ENCODE results near the gene MYL4. TPM values are rescaled to one million over a fixed set of nuclear protein-coding genes. Genes with fewer than 3 reads are reported as not detected.

MYL4 gene
- polyA plus RNA-seq, 1 experiment, result 0.21 TPM

GRCh38 chr17:47193931-47194511, 15.1 kb upstream of the MYL4 start:
- no peak for TF ChIP-seq CTCF (IDR thresholded peaks at IDR 0.05; ENCODE audit: insufficient read depth, low read depth, low read length)
- no peaks in the 10 kb centered on the region for H3K36me3 ChIP-seq (ENCODE audit: control insufficient read depth, insufficient read depth, low read length)
- H3K4me3 ChIP-seq (ENCODE audit: low read depth, low read length), result no peak overlapping the region
- POLR2A ChIA-PET, result no interaction called here
- H3K27me3 ChIP-seq (ENCODE audit: control insufficient read depth, insufficient read depth, low read length), result no peaks in the 10 kb centered on the region
- no peak for DNase-seq (ENCODE audit: low read depth)
- CTCF ChIA-PET, result interaction anchor here (1.1 to 1.6 kb wide), 2 partner anchors 11 to 136 kb away, joined by 3 read pairs; no protein-coding TSS in a partner anchor

- Histone ChIP-seq H3K4me3 (ENCODE audit: low read depth, low read length) (no peak overlapping the region), H3K36me3 (ENCODE audit: control insufficient read depth, insufficient read depth, low read length) (no peaks in the 10 kb centered on the region), H3K27me3 (ENCODE audit: control insufficient read depth, insufficient read depth, low read length) (no peaks in the 10 kb centered on the region)
- no peak for DNase-seq (ENCODE audit: low read depth)
- POLR2A ChIA-PET, result no interaction called here
- no peak for TF ChIP-seq CTCF (IDR thresholded peaks at IDR 0.05; ENCODE audit: insufficient read depth, low read depth, low read length)
- CTCF ChIA-PET, result no interaction called here
Measured at GRCh38 chr17:47197821-47198220, 11.3 kb upstream of the MYL4 start.

- no peaks in the 10 kb centered on the region for H3K27me3 ChIP-seq (ENCODE audit: control insufficient read depth, insufficient read depth, low read length)
- CTCF ChIA-PET, result interaction anchor here (0.5 kb wide), 1 partner anchor 8 kb away, joined by 3 read pairs; no protein-coding TSS in a partner anchor
- DNase-seq (ENCODE audit: low read depth), result no peak
- H3K4me3 ChIP-seq (ENCODE audit: low read depth, low read length), result no peak overlapping the region
- TF ChIP-seq CTCF (IDR thresholded peaks at IDR 0.05; ENCODE audit: insufficient read depth, low read depth, low read length), result no peak
- H3K36me3 ChIP-seq (ENCODE audit: control insufficient read depth, insufficient read depth, low read length), result no peaks in the 10 kb centered on the region
- POLR2A ChIA-PET, result no interaction called here
Measured at GRCh38 chr17:47199627-47200324, 9.4 kb upstream of the MYL4 start.

GRCh38 chr17:47200325-47200664, 8.9 kb upstream of the MYL4 start:
- POLR2A ChIA-PET, result no interaction called here

GRCh38 chr17:47201166-47201565, 8.0 kb upstream of the MYL4 start:
- Histone ChIP-seq H3K27me3 (ENCODE audit: control insufficient read depth, insufficient read depth, low read length) (no peaks in the 10 kb centered on the region), H3K36me3 (ENCODE audit: control insufficient read depth, insufficient read depth, low read length) (no peaks in the 10 kb centered on the region), H3K4me3 (ENCODE audit: low read depth, low read length) (no peak overlapping the region)
- no peak for TF ChIP-seq CTCF (IDR thresholded peaks at IDR 0.05; ENCODE audit: insufficient read depth, low read depth, low read length)
- POLR2A ChIA-PET, result no interaction called here
- DNase-seq (ENCODE audit: low read depth), result no peak
- CTCF ChIA-PET, result no interaction called here

More at GRCh38 chr17:47200325-47200664, 8.9 kb upstream of the MYL4 start:
- CTCF ChIA-PET, result no interaction called here
- no peak for DNase-seq (ENCODE audit: low read depth)
- Histone ChIP-seq H3K27me3 (ENCODE audit: control insufficient read depth, insufficient read depth, low read length) (no peaks in the 10 kb centered on the region), H3K36me3 (ENCODE audit: control insufficient read depth, insufficient read depth, low read length) (no peaks in the 10 kb centered on the region), H3K4me3 (ENCODE audit: low read depth, low read length) (no peak overlapping the region)
- no peak for TF ChIP-seq CTCF (IDR thresholded peaks at IDR 0.05; ENCODE audit: insufficient read depth, low read depth, low read length)
